Endothelial cell of umbilical vein (primary cell): ENCODE measurements around the gene FATE1.

Experiments
- EZH2 ChIP-seq: IDR thresholded peaks from 2 replicates; pipeline ENCODE4 v1.6.1; 2012; ENCODE audit warnings: borderline replicate concordance, low read depth, mild to moderate bottlenecking, moderate library complexity, low read length, inconsistent platforms; ENCODE audit not compliant: severe bottlenecking
- JUN ChIP-seq: IDR thresholded peaks from 2 replicates; pipeline ENCODE4 v1.6.1; 2011; ENCODE audit warnings: borderline replicate concordance, low read depth; ENCODE audit not compliant: insufficient read length, insufficient read depth
- POLR2A ChIP-seq: IDR thresholded peaks from 2 replicates; pipeline ENCODE4 v1.6.1; 2012; ENCODE audit warnings: low read depth, mild to moderate bottlenecking, control low read depth, low read length
- TF ChIP-seq, protein P1 (sequence below): IDR thresholded peaks from 2 replicates; pipeline ENCODE4 v1.6.1; 2011; ENCODE audit not compliant: insufficient read depth, insufficient read length
- TF ChIP-seq, protein P2 (sequence below), 2 donors: IDR thresholded peaks; 1 replicate in 1 of 2; 2 replicates in 1 of 2; pipeline ENCODE4 v1.5.1; 2011; ENCODE audit warnings: low read length in 2 of 2, mild to moderate bottlenecking in 2 of 2, moderate library complexity in 2 of 2, control low read depth in 1 of 2, inconsistent platforms in 1 of 2, low read depth in 1 of 2; ENCODE audit not compliant: insufficient read depth in 1 of 2; ENCODE audit errors: extremely low read depth in 1 of 2

DNA sequence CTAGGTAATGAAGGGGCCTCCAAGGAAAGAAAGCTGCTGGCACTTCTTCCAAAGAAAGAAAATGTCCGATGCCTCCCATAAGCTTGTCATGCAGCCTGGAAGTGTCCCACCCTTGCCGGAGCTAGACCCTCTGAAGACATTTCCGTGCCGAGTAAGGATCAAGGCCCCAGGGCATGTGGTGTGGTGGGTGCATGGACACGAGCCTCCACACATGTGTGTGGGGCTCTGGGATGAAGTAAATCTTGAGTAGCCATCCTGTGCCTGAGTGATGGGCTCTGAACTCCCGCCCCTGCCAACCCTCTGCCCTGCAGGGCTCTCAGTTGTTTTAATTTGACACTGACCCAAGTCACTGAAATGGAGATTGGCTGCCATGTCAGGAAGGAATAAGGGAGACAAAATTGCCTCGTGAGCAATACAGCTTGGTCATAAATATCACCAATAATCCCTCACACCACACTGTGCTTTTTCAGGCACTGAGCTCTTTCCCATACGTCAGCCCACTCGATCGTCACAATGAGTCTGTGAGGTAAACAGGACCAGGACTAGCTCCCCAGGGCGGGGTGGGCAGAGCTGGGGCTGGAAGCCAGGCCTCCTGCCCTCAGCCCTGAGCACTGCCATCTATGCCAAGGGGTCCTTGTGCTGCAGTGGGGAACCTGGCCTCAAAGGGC is 43.3 kb downstream of the FATE1 start:
- TF ChIP-seq, protein P1, sequence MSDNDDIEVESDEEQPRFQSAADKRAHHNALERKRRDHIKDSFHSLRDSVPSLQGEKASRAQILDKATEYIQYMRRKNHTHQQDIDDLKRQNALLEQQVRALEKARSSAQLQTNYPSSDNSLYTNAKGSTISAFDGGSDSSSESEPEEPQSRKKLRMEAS: no peak
- TF ChIP-seq, protein P2, sequence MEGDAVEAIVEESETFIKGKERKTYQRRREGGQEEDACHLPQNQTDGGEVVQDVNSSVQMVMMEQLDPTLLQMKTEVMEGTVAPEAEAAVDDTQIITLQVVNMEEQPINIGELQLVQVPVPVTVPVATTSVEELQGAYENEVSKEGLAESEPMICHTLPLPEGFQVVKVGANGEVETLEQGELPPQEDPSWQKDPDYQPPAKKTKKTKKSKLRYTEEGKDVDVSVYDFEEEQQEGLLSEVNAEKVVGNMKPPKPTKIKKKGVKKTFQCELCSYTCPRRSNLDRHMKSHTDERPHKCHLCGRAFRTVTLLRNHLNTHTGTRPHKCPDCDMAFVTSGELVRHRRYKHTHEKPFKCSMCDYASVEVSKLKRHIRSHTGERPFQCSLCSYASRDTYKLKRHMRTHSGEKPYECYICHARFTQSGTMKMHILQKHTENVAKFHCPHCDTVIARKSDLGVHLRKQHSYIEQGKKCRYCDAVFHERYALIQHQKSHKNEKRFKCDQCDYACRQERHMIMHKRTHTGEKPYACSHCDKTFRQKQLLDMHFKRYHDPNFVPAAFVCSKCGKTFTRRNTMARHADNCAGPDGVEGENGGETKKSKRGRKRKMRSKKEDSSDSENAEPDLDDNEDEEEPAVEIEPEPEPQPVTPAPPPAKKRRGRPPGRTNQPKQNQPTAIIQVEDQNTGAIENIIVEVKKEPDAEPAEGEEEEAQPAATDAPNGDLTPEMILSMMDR (IDR thresholded peaks at IDR 0.05; ENCODE audit: extremely low read depth in 1 of 2, insufficient read depth in 1 of 2, low read depth in 1 of 2, low read length in 2 of 2): no peak
- TF ChIP-seq EZH2: no peak
- no peak for TF ChIP-seq POLR2A
- TF ChIP-seq JUN: no peak
